Activated CD8-positive, alpha-beta memory T cell treated with anti-CD3 and anti-CD28 coated beads, Interleukin-2, amount 50 U/mL, for 1 hour (primary cell): ENCODE results near the gene ISYNA1.
A peak's percentile ranks its signal among the peaks of the same experiment; 100 is the strongest.

Experiments
- DNase-seq: peaks from one replicate; pipeline ENCODE4 v3.0.0-alpha.2; 2020; ENCODE audit errors: extremely low read depth

ISYNA1 gene

GRCh38 chr19:18431351-18432197, 6.4 kb downstream of the ISYNA1 start:
- DNase-seq = no peak

GRCh38 chr19:18430417-18431144, 7.4 kb downstream of the ISYNA1 start:
- DNase-seq = no peak

GRCh38 chr19:18429717-18430416, 8.1 kb downstream of the ISYNA1 start:
- DNase-seq = no peak

GRCh38 chr19:18428787-18429674, 8.9 kb downstream of the ISYNA1 start:
- peak; percentile 60 for DNase-seq

- no peak for DNase-seq
Observed at GRCh38 chr19:18428173-18428786, 9.7 kb downstream of the ISYNA1 start.

GRCh38 chr19:18427743-18428113, 10.2 kb downstream of the ISYNA1 start:
- no peak for DNase-seq

GRCh38 chr19:18427080-18427742, 10.7 kb downstream of the ISYNA1 start:
- no peak for DNase-seq

- DNase-seq = no peak
Observed at GRCh38 chr19:18426416-18426767, 11.5 kb downstream of the ISYNA1 start.

GRCh38 chr19:18425515-18426415, 12.2 kb downstream of the ISYNA1 start:
- no peak for DNase-seq

GRCh38 chr19:18424890-18425514, 12.9 kb downstream of the ISYNA1 start:
- no peak for DNase-seq

- no peak for DNase-seq
Observed at GRCh38 chr19:18424122-18424889, 13.6 kb downstream of the ISYNA1 start.

- DNase-seq = no peak
Observed at GRCh38 chr19:18423258-18424020, 14.5 kb downstream of the ISYNA1 start.

GRCh38 chr19:18422530-18423191, 15.3 kb downstream of the ISYNA1 start:
- DNase-seq = no peak

- DNase-seq = no peak
Observed at GRCh38 chr19:18421371-18421959, 16.5 kb downstream of the ISYNA1 start.

- DNase-seq = no peak
Observed at GRCh38 chr19:18420930-18421329, 17.0 kb downstream of the ISYNA1 start.

- DNase-seq = no peak
Observed at GRCh38 chr19:18419699-18420460, 18.1 kb downstream of the ISYNA1 start.
